HAP-1 (cell line): Measurements from ENCODE around the gene TPRG1L.
A peak's percentile ranks its signal among the peaks of the same experiment; 100 is the strongest.

Experiments
- DNase-seq, 2 experiments: peaks; one replicate each; pipeline ENCODE4 v3.0.0-alpha.2; 2016 to 2020; ENCODE audit warnings: low spot score in 2 of 2
- H3K27me3 ChIP-seq: fragments of 250-450 bp; sonication (Bioruptor Pico); 2 replicates; pipeline ENCODE4 v1.5.1; 2020; ENCODE audit warnings: low read depth, mild to moderate bottlenecking, moderate library complexity
- H3K36me3 ChIP-seq: fragments of 250-450 bp; sonication (Bioruptor Pico); replicated peaks from 2 replicates; pipeline ENCODE4 v1.5.1; 2020; ENCODE audit warnings: mild to moderate bottlenecking
- H3K4me1 ChIP-seq: fragments of 250-450 bp; sonication (Bioruptor Pico); 2 replicates; pipeline ENCODE4 v1.5.1; 2020; ENCODE audit warnings: mild to moderate bottlenecking
- H3K4me3 ChIP-seq: fragments of 250-450 bp; sonication (Bioruptor Pico); 2 replicates; pipeline ENCODE4 v1.5.1; 2020; ENCODE audit warnings: mild to moderate bottlenecking, moderate library complexity
- H3K9me3 ChIP-seq: fragments of 250-450 bp; sonication (Bioruptor Pico); 2 replicates; pipeline ENCODE4 v1.5.1; 2020; ENCODE audit warnings: mild to moderate bottlenecking, moderate library complexity
- in situ Hi-C: fragments of 300-500 bp; cut with MboI; formaldehyde crosslinking; loops from 3 replicates; pipeline ENCODE4 v1.14.3; 2020; ENCODE audit warnings: low sequenced_read_pairs, inconsistent platforms, mixed read lengths

The TPRG1L gene

GRCh38 chr1:3642919-3643675, 18.3 kb downstream of the TPRG1L start:
- H3K36me3 ChIP-seq, result peaks cover 32% of the 10 kb centered on the region
- no peak for DNase-seq
- H3K27me3 ChIP-seq, result no peaks in the 10 kb centered on the region
- in situ Hi-C loops, result no loop called here
- no peak overlapping the region for H3K4me3 ChIP-seq
- H3K9me3 ChIP-seq, result no peaks in the 10 kb centered on the region
- H3K4me1 ChIP-seq, result no peaks in the 10 kb centered on the region

GRCh38 chr1:3644273-3644672, 19.5 kb downstream of the TPRG1L start:
- no peaks in the 10 kb centered on the region for H3K27me3 ChIP-seq
- peaks cover 9% of the 10 kb centered on the region; the same call in 1 of the 2 replicates for H3K4me1 ChIP-seq
- no peak overlapping the region for H3K4me3 ChIP-seq
- peaks cover 24% of the 10 kb centered on the region for H3K36me3 ChIP-seq
- H3K9me3 ChIP-seq, result no peaks in the 10 kb centered on the region
- in situ Hi-C loops, result no loop called here
- DNase-seq, result no peak

GRCh38 chr1:3645247-3645646, 20.4 kb downstream of the TPRG1L start:
- Histone ChIP-seq H3K27me3 (no peaks in the 10 kb centered on the region), H3K4me3 (no peak overlapping the region), H3K9me3 (no peaks in the 10 kb centered on the region), H3K36me3 (peaks cover 24% of the 10 kb centered on the region), H3K4me1 (peaks cover 9% of the 10 kb centered on the region; the same call in 1 of the 2 replicates)
- in situ Hi-C loops, result no loop called here
- DNase-seq, result no peak

DNA sequence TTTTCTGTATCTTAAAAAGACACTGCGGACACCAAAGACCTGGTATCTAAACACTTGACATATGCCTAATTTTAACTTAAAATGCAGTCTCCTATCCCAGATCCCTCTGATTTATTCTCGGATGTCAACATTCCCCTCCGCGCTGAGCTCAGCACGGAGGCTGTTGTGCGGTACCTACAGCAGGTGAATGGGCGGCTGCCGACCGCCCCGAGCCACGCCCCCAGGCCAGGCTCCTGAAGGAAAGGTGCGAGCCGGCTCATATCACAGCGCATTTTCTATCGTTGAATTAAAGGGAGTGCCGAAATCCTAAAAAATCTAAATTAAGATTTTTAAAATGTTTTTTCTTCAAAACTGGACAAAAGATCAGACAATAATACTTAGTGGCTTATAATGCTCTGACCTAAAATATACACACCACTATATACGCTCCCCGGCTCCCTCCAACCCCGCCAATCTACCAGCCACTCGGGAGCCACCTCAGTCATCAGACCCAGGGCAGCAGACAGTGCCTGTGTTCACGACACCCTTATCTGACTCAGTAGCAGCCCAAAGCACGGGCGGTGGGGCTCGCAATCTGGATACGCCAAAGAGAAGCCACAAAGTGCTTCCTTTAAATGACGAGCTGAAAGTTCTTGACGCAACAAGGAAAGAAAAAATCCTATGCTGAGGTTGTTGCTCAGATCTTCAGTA, 21.0 kb downstream of the TPRG1L start:
- no peak for DNase-seq

DNA sequence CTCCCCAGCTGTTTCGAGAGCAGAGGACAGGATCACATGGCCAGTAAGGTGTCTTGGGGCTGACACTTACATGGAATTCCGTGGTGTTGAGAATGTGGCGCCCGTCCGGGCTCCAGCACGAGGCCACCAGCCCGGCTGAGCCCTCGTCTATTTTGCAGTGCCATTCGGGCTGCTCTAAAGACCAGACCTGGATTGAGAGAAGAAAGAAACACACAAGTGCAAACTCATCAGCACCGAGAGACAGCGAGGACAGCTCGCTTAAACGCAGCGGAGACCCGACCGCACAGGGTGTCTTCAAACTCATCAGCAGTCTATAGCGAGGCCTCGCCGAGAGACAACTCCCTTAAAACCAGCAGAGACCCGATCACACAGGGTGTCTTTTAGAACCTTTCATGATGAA, 21.8 kb downstream of the TPRG1L start:
- Histone ChIP-seq H3K4me3 (no peak overlapping the region), H3K36me3 (peaks cover 24% of the 10 kb centered on the region), H3K27me3 (no peaks in the 10 kb centered on the region), H3K9me3 (no peaks in the 10 kb centered on the region), H3K4me1 (peaks cover 9% of the 10 kb centered on the region; the same call in 1 of the 2 replicates)
- no peak for DNase-seq
- in situ Hi-C loops, result no loop called here

More for the DNA sequence above, 21.0 kb downstream of the TPRG1L start:
- Histone ChIP-seq H3K27me3 (no peaks in the 10 kb centered on the region), H3K4me1 (peaks cover 9% of the 10 kb centered on the region; the same call in 1 of the 2 replicates), H3K9me3 (no peaks in the 10 kb centered on the region), H3K4me3 (no peak overlapping the region), H3K36me3 (peaks cover 24% of the 10 kb centered on the region)
- in situ Hi-C loops, result no loop called here

- in situ Hi-C loops, result no loop called here
Measured at GRCh38 chr1:3649342-3650247, 24.8 kb downstream of the TPRG1L start, which contains the start of gene WRAP73. Gene WRAP73, minus strand, starts transcription at chr1:3650103. Its CDS starts 104 bp downstream, at chr1:3649999.

DNA sequence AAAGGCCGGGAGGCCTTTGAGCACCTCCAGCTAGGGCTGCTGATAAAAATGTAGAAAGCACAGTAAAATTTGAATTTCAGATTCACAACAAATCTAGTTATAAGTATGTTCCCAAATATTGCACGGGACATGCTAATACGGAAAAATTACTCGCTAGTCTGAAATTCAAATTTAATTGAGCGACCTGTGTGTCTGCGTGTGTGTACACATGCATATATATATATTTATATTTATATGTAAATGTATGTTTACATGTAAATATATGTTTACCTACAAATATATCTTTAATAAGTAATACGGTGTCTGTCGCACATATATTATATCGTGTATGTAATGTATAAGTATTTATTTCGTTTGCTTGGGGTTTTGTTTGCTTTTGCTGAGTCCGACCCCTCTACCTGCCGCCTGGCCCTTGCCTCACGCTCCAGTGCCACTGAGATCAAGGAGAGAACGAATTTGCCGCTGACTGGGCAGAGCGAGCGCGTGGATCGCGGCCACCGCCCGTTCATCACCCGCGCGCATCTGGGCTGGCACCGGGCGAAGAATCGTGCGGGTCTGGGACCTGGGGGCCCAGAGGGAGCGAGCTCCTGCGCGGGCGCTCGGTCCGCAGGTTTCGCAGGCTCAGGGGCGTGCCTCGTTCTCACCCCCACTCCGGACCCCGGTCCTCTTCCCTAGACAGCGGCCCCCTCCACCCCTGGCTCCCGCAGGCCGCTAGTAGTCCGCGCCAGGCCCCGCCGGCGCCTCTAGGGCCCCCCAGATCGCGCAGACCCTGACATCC, 25.6 kb downstream of the TPRG1L start:
- Histone ChIP-seq H3K36me3 (peaks cover 17% of the 10 kb centered on the region), H3K9me3 (no peaks in the 10 kb centered on the region), H3K4me3 (peak overlapping the region; percentile 85; the same call in 1 of the 2 replicates), H3K27me3 (no peaks in the 10 kb centered on the region), H3K4me1 (peaks cover 13% of the 10 kb centered on the region)
- no peak for DNase-seq
- in situ Hi-C loops, result no loop called here

More at GRCh38 chr1:3649342-3650247, 24.8 kb downstream of the TPRG1L start, which contains the start of gene WRAP73:
- Histone ChIP-seq H3K4me1 (peaks cover 13% of the 10 kb centered on the region), H3K36me3 (peaks cover 19% of the 10 kb centered on the region), H3K9me3 (no peaks in the 10 kb centered on the region), H3K27me3 (no peaks in the 10 kb centered on the region), H3K4me3 (peak within 1 kb of the TSS; percentile 85)
- peak; percentile 88 to 90 for DNase-seq

GRCh38 chr1:3651026-3651929, 26.5 kb downstream of the TPRG1L start:
- no peaks in the 10 kb centered on the region for H3K27me3 ChIP-seq
- DNase-seq, result no peak
- H3K4me1 ChIP-seq, result peaks cover 13% of the 10 kb centered on the region
- peaks cover 12% of the 10 kb centered on the region for H3K36me3 ChIP-seq
- in situ Hi-C loops, result no loop called here
- H3K4me3 ChIP-seq, result peak overlapping the region; percentile 61
- H3K9me3 ChIP-seq, result no peaks in the 10 kb centered on the region

DNA sequence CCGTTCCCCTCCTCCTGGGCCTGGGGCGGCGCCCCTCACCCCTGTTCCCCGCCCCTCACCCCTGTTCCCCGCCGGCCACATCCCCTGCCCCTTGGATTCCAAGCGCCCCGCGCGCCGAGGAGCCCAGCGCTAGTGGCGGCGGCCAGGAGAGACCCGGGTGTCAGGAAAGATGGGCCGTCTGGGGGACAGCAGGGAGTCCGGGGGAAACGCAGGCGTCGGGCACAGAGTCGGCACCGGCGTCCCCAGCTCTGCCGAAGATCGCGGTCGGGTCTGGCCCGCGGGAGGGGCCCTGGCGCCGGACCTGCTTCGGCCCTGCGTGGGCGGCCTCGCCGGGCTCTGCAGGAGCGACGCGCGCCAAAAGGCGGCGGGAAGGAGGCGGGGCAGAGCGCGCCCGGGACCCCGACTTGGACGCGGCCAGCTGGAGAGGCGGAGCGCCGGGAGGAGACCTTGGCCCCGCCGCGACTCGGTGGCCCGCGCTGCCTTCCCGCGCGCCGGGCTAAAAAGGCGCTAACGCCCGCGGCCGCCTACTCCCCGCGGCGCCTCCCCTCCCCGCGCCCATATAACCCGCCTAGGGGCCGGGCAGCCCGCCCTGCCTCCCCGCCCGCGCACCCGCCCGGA, 27.2 kb downstream of the TPRG1L start, which contains the start of gene TP73:
Gene TP73, plus strand, starts transcription at position 587 of the 618 bp plus-strand sequence. CDS start 29,850 bp downstream, outside the sequence.
- Histone ChIP-seq H3K27me3 (no peaks in the 10 kb centered on the region), H3K36me3 (peaks cover 5% of the 10 kb centered on the region), H3K4me1 (peaks cover 13% of the 10 kb centered on the region), H3K4me3 (peak within 1 kb of the TSS; percentile 61), H3K9me3 (no peaks in the 10 kb centered on the region)
- in situ Hi-C loops, result no loop called here
- DNase-seq, result peak; percentile 47 to 75

- H3K4me3 ChIP-seq, result peak overlapping the region; percentile 61
Measured at GRCh38 chr1:3652548-3653285, 27.9 kb downstream of the TPRG1L start.

DNA sequence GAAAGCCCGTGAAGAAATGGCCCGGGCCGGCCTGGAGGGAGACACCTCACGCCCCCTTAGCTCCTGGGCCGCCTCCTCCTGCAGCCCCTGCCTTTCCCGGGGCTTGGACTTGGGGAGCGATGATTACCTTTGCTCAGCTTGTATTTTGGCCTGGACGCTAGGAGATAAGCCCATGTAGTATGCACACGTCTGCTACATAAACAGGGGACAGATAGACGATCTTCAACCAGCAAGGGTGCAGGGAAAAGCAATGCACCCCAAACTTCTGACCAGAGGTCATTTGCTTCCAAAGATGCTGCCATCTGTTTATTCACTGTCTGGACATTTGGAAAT, 28.4 kb downstream of the TPRG1L start:
- Histone ChIP-seq H3K9me3 (no peaks in the 10 kb centered on the region), H3K27me3 (no peaks in the 10 kb centered on the region), H3K4me3 (peak overlapping the region; percentile 61), H3K4me1 (peaks cover 13% of the 10 kb centered on the region), H3K36me3 (no peaks in the 10 kb centered on the region; the same call in 1 of the 2 replicates)
- in situ Hi-C loops, result no loop called here
- no peak for DNase-seq

More at GRCh38 chr1:3652548-3653285, 27.9 kb downstream of the TPRG1L start:
- peak; percentile 49 to 65 for DNase-seq
- in situ Hi-C loops, result no loop called here
- Histone ChIP-seq H3K36me3 (no peaks in the 10 kb centered on the region; the same call in none of the 2 replicates), H3K9me3 (no peaks in the 10 kb centered on the region), H3K27me3 (no peaks in the 10 kb centered on the region), H3K4me1 (peaks cover 13% of the 10 kb centered on the region)
